Colonic mucosa (tissue), 4 donors: ENCODE measurements around the gene GPATCH2L. TPM values are rescaled to one million over a fixed set of nuclear protein-coding genes. Genes with fewer than 3 reads are reported as not detected.

Experiments
- DNase-seq: peaks from one replicate; pipeline ENCODE4 v3.0.0-alpha.2; 2020
- H3K27ac ChIP-seq: fragments of 200-600 bp; one replicate; pipeline ENCODE4 v1.8.0; 2021
- H3K27me3 ChIP-seq: fragments of 200-600 bp; one replicate; pipeline ENCODE4 v1.8.0; 2021
- H3K36me3 ChIP-seq: fragments of 200-600 bp; one replicate; pipeline ENCODE4 v1.8.0; 2021
- H3K4me1 ChIP-seq: fragments of 200-600 bp; one replicate; pipeline ENCODE4 v1.8.0; 2021; ENCODE audit warnings: mild to moderate bottlenecking
- H3K4me3 ChIP-seq: fragments of 200-600 bp; one replicate; pipeline ENCODE4 v1.8.0; 2021
- H3K9ac ChIP-seq, 2 donors: one replicate each; pipeline ENCODE4 v1.7.0; 2013; ENCODE audit warnings: control low read depth in 2 of 2, low read depth in 2 of 2, low read length in 2 of 2
- H3K9me3 ChIP-seq: fragments of 200-600 bp; one replicate; pipeline ENCODE4 v1.8.0; 2021
- CTCF ChIP-seq: fragments of 200-600 bp; IDR thresholded peaks from one replicate; pipeline ENCODE4 v1.8.0; 2022; ENCODE audit warnings: antibody characterized with exemption, mild to moderate bottlenecking
- intact Hi-C: fragments of 100-400 bp; cut with DNase I; formaldehyde crosslinking; loops from one replicate; pipeline ENCODE4 v1.14.1; 2022
- total RNA-seq, 2 donors: library from RNA; stranded (reverse); fragmentation: NEBNext Ultra II Directional in 1 of 2; extraction: Animal tissue kit (Norgen Biotek cat#: 25700) in 1 of 2; gene quantifications; one replicate each; pipeline ENCODE4 v1.2.1, GENCODE V29; 2021
- donor health status: healthy.
- donor health status: DM: no; HTN: no; CAD: no.
- donor health status: DM: no; HTN: no; CAD: no.

GPATCH2L gene
- total RNA-seq, 2 donors from 2014 or later = 33.7 to 34.7 TPM

- H3K4me3 ChIP-seq = no peak overlapping the region
- no peak overlapping the region for H3K27ac ChIP-seq
- intact Hi-C loops = no loop called here
- no peak for TF ChIP-seq CTCF
- no peak overlapping the region for H3K9ac ChIP-seq
- H3K9me3 ChIP-seq = no peaks in the 10 kb centered on the region
- no peaks in the 10 kb centered on the region for H3K4me1 ChIP-seq
- no peak for DNase-seq
- no peaks in the 10 kb centered on the region for H3K36me3 ChIP-seq
- H3K27me3 ChIP-seq = no peaks in the 10 kb centered on the region
These were observed 49.4 kb downstream of the GPATCH2L start for GRCh38 chr14:76201162-76201561.

- H3K27me3 ChIP-seq = no peaks in the 10 kb centered on the region
- TF ChIP-seq CTCF = no peak
- H3K27ac ChIP-seq = no peak overlapping the region
- no peaks in the 10 kb centered on the region for H3K4me1 ChIP-seq
- H3K4me3 ChIP-seq = no peak overlapping the region
- H3K9ac ChIP-seq = no peak overlapping the region
- no peaks in the 10 kb centered on the region for H3K36me3 ChIP-seq
- DNase-seq = no peak
- intact Hi-C loops = no loop called here
- no peaks in the 10 kb centered on the region for H3K9me3 ChIP-seq
These were observed 51.6 kb downstream of the GPATCH2L start for GRCh38 chr14:76203086-76204001.

GRCh38 chr14:76204461-76205230 is 52.9 kb downstream of the GPATCH2L start:
- intact Hi-C loops = no loop called here
- Histone ChIP-seq H3K36me3 (no peaks in the 10 kb centered on the region), H3K9me3 (no peaks in the 10 kb centered on the region), H3K27me3 (no peaks in the 10 kb centered on the region), H3K27ac (no peak overlapping the region), H3K4me1 (no peaks in the 10 kb centered on the region), H3K9ac (no peak overlapping the region), H3K4me3 (no peak overlapping the region)
- no peak for DNase-seq
- no peak for TF ChIP-seq CTCF

- no peak for TF ChIP-seq CTCF
- H3K27me3 ChIP-seq = no peaks in the 10 kb centered on the region
- no peaks in the 10 kb centered on the region for H3K36me3 ChIP-seq
- no peak overlapping the region for H3K9ac ChIP-seq
- intact Hi-C loops = no loop called here
- no peaks in the 10 kb centered on the region for H3K4me1 ChIP-seq
- H3K4me3 ChIP-seq = no peak overlapping the region
- no peak for DNase-seq
- H3K9me3 ChIP-seq = no peaks in the 10 kb centered on the region
- H3K27ac ChIP-seq = no peak overlapping the region
These were observed 54.0 kb downstream of the GPATCH2L start for GRCh38 chr14:76205708-76206107.

- H3K36me3 ChIP-seq = no peaks in the 10 kb centered on the region
- H3K27me3 ChIP-seq = no peaks in the 10 kb centered on the region
- H3K4me1 ChIP-seq = no peaks in the 10 kb centered on the region
- H3K9me3 ChIP-seq = no peaks in the 10 kb centered on the region
- H3K27ac ChIP-seq = no peak overlapping the region
- intact Hi-C loops = no loop called here
- TF ChIP-seq CTCF = no peak
- no peak overlapping the region for H3K9ac ChIP-seq
- no peak overlapping the region for H3K4me3 ChIP-seq
- DNase-seq = no peak
These were observed 56.6 kb downstream of the GPATCH2L start for GRCh38 chr14:76208340-76208739.
